ENCODE results near the gene PITPNC1. TPM values are rescaled to one million over a fixed set of nuclear protein-coding genes. Genes with fewer than 3 reads are reported as not detected.

PITPNC1 gene
- total and polyA plus RNA-seq, 4 donors, result 8.0 to 21.1 (median 15.2) TPM

DNA sequence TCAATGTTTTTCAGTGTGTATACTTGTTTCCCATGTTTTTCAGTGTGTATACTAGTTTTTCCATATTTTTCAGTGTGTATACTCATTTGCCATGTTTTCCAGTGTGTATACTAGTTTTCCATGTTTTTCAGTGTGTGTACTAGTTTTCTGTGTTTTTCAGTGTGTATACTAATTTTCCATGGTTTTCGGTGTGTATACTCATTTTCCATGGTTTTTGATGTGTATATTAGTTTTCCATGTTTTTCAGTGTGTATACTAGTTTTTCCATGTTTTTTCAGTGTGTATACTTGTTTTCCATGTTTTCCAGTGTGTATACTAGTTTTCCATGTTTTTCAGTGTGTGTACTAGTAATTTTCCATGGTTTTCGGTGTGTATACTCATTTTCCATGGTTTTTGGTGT lies 188.0 kb downstream of the PITPNC1 start:
- Histone ChIP-seq H3K9ac (ENCODE audit: insufficient read depth in 1 of 2, low read length in 2 of 2) (no peak overlapping the region), H3K27ac (ENCODE audit: low read depth in 1 of 2, low read length in 1 of 2) (no peak overlapping the region), H3K27me3 (ENCODE audit: control insufficient read depth in 3 of 3, insufficient read depth in 3 of 3, low read length in 2 of 3) (no peaks in the 10 kb centered on the region), H3K4me3 (no peak overlapping the region), H3K36me3 (ENCODE audit: control insufficient read depth in 4 of 4, insufficient read depth in 4 of 4, low read length in 4 of 4) (no peaks in the 10 kb centered on the region), H3K4me1 (ENCODE audit: control insufficient read depth in 5 of 5, insufficient read depth in 5 of 5, low read length in 5 of 5) (no peaks in the 10 kb centered on the region), H3K9me3 (ENCODE audit: control insufficient read depth in 4 of 4, insufficient read depth in 3 of 4, low read length in 3 of 4) (no peaks in the 10 kb centered on the region)
- ATAC-seq (ENCODE audit: insufficient read depth, low FRiP score) (no peak), DNase-seq (no peak)
- 97 to 99% methylated on average over 2 of the region's 2 CpGs for WGBS, 2 donors
- TF ChIP-seq, protein P1, sequence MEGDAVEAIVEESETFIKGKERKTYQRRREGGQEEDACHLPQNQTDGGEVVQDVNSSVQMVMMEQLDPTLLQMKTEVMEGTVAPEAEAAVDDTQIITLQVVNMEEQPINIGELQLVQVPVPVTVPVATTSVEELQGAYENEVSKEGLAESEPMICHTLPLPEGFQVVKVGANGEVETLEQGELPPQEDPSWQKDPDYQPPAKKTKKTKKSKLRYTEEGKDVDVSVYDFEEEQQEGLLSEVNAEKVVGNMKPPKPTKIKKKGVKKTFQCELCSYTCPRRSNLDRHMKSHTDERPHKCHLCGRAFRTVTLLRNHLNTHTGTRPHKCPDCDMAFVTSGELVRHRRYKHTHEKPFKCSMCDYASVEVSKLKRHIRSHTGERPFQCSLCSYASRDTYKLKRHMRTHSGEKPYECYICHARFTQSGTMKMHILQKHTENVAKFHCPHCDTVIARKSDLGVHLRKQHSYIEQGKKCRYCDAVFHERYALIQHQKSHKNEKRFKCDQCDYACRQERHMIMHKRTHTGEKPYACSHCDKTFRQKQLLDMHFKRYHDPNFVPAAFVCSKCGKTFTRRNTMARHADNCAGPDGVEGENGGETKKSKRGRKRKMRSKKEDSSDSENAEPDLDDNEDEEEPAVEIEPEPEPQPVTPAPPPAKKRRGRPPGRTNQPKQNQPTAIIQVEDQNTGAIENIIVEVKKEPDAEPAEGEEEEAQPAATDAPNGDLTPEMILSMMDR (IDR thresholded peaks at IDR 0.05; ENCODE audit: control extremely low read depth, extremely low read depth), result no peak

GRCh38 chr17:67566656-67567055 lies 189.6 kb downstream of the PITPNC1 start:
- H3K36me3 ChIP-seq (ENCODE audit: control insufficient read depth in 4 of 4, insufficient read depth in 4 of 4, low read length in 4 of 4), result no peaks in the 10 kb centered on the region
- no peak overlapping the region for H3K9ac ChIP-seq (ENCODE audit: insufficient read depth in 1 of 2, low read length in 2 of 2)
- no peaks in the 10 kb centered on the region for H3K9me3 ChIP-seq (ENCODE audit: control insufficient read depth in 4 of 4, insufficient read depth in 3 of 4, low read length in 3 of 4)
- ATAC-seq (ENCODE audit: insufficient read depth, low FRiP score) (no peak), DNase-seq (no peak)
- TF ChIP-seq, protein P1 (IDR thresholded peaks at IDR 0.05; ENCODE audit: control extremely low read depth, extremely low read depth), result no peak
- no peak overlapping the region for H3K27ac ChIP-seq (ENCODE audit: low read depth in 1 of 2, low read length in 1 of 2)
- no peak overlapping the region for H3K4me3 ChIP-seq
- WGBS, 2 donors, result 94 to 95% methylated on average over 3 of the region's 3 CpGs
- no peaks in the 10 kb centered on the region for H3K27me3 ChIP-seq (ENCODE audit: control insufficient read depth in 3 of 3, insufficient read depth in 3 of 3, low read length in 2 of 3)
- H3K4me1 ChIP-seq (ENCODE audit: control insufficient read depth in 5 of 5, insufficient read depth in 5 of 5, low read length in 5 of 5), result no peaks in the 10 kb centered on the region

DNA sequence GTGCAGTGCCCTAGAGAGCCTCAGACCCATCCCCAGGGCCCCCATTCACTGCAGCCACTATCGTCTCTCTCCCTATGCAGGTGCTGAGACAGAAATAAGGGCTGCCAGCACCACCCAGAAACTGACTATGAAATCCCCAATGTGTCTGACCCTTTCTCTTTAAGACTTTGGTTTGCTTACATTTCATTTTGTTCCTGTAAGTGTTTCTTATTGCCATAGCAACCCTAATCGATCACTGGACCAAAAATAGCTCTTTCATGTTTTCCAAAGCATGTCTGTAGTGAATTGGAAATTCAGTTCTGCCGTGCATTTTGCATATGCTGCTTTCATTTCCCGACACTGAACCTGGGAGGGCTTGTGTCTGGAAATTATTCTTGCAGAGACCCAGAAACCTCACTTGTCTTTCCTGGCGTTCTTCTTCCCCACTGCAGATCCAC lies 192.0 kb downstream of the PITPNC1 start:
- H3K4me1 ChIP-seq (ENCODE audit: control insufficient read depth in 5 of 5, insufficient read depth in 5 of 5, low read length in 5 of 5), result no peaks in the 10 kb centered on the region
- DNase-seq (no peak), ATAC-seq (ENCODE audit: insufficient read depth, low FRiP score) (no peak)
- H3K9me3 ChIP-seq (ENCODE audit: control insufficient read depth in 4 of 4, insufficient read depth in 3 of 4, low read length in 3 of 4), result no peaks in the 10 kb centered on the region
- no peaks in the 10 kb centered on the region for H3K36me3 ChIP-seq (ENCODE audit: control insufficient read depth in 4 of 4, insufficient read depth in 4 of 4, low read length in 4 of 4)
- no peak overlapping the region for H3K4me3 ChIP-seq
- 76 to 83% methylated on average over 5 of the region's 5 CpGs for WGBS, 2 donors
- no peaks in the 10 kb centered on the region for H3K27me3 ChIP-seq (ENCODE audit: control insufficient read depth in 3 of 3, insufficient read depth in 3 of 3, low read length in 2 of 3)
- H3K27ac ChIP-seq (ENCODE audit: low read depth in 1 of 2, low read length in 1 of 2), result no peak overlapping the region
- no peak overlapping the region for H3K9ac ChIP-seq (ENCODE audit: insufficient read depth in 1 of 2, low read length in 2 of 2)
- TF ChIP-seq, protein P1 (IDR thresholded peaks at IDR 0.05; ENCODE audit: control extremely low read depth, extremely low read depth), result no peak

DNA sequence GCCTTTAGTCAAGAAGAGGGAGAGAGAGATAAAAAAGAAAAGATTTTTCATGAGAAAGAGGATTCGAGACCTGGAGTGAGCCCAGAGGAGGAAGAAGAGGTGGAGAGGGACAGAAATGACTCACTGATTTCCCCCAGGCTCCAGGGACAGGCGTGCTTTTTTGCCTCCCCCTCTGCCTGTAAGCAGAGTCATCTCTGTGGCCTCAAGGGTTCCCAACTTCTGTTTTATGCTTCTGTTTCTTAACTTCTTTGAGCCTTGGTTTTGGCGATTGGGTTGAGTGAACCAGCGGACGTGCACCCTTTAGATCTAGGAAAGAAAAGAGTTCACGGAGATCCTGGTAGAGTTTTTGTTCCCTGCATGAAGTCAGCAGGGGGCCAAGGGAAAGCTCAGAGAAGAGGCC lies 192.8 kb downstream of the PITPNC1 start:
- H3K9ac ChIP-seq (ENCODE audit: insufficient read depth in 1 of 2, low read length in 2 of 2), result no peak overlapping the region
- H3K9me3 ChIP-seq (ENCODE audit: control insufficient read depth in 4 of 4, insufficient read depth in 3 of 4, low read length in 3 of 4), result no peaks in the 10 kb centered on the region
- H3K27me3 ChIP-seq (ENCODE audit: control insufficient read depth in 3 of 3, insufficient read depth in 3 of 3, low read length in 2 of 3), result no peaks in the 10 kb centered on the region
- H3K27ac ChIP-seq (ENCODE audit: low read depth in 1 of 2, low read length in 1 of 2), result no peak overlapping the region
- WGBS, 2 donors, result 62 to 75% methylated on average over 6 of the region's 6 CpGs
- no peaks in the 10 kb centered on the region for H3K36me3 ChIP-seq (ENCODE audit: control insufficient read depth in 4 of 4, insufficient read depth in 4 of 4, low read length in 4 of 4)
- TF ChIP-seq, protein P1 (IDR thresholded peaks at IDR 0.05; ENCODE audit: control extremely low read depth, extremely low read depth), result no peak
- no peak overlapping the region for H3K4me3 ChIP-seq
- ATAC-seq (ENCODE audit: insufficient read depth, low FRiP score) (no peak), DNase-seq (no peak)
- no peaks in the 10 kb centered on the region for H3K4me1 ChIP-seq (ENCODE audit: control insufficient read depth in 5 of 5, insufficient read depth in 5 of 5, low read length in 5 of 5)

Data from lung (tissue), 12 donors.